HepG2 (cell line): ENCODE results near the gene COPB2. TPM values are rescaled to one million over a fixed set of nuclear protein-coding genes. Genes with fewer than 3 reads are reported as not detected.

Source experiments
- ARHGAP35 ChIP-seq: sonication (generic); formaldehyde crosslinking; IDR thresholded peaks from 2 replicates; pipeline ENCODE4 v1.9.0; 2022; ENCODE audit warnings: mild to moderate bottlenecking, inconsistent platforms, moderate library complexity, missing genetic modification reagents, borderline replicate concordance
- DPF2 ChIP-seq: sonication (generic); formaldehyde crosslinking; IDR thresholded peaks from 2 replicates; pipeline ENCODE4 v1.4.0; 2020; ENCODE audit warnings: mild to moderate bottlenecking, low read depth, missing genetic modification reagents, borderline replicate concordance
- ETV6 ChIP-seq: sonication (generic); formaldehyde crosslinking; conservative IDR thresholded peaks from 2 replicates; pipeline ENCODE4 v1.4.0; 2020; ENCODE audit warnings: missing genetic modification reagents
- JDP2 ChIP-seq: sonication (generic); formaldehyde crosslinking; IDR thresholded peaks from 2 replicates; pipeline ENCODE4 v1.8.1; 2022; ENCODE audit warnings: missing genetic modification reagents, borderline replicate concordance
- MTA3 ChIP-seq: sonication (generic); formaldehyde crosslinking; IDR thresholded peaks from 2 replicates; pipeline ENCODE4 v1.4.0; 2020; ENCODE audit warnings: missing genetic modification reagents
- MYNN ChIP-seq: sonication (generic); formaldehyde crosslinking; IDR thresholded peaks from 2 replicates; pipeline ENCODE4 v1.4.0; 2020; ENCODE audit warnings: mild to moderate bottlenecking, low read depth, missing genetic modification reagents
- NR3C1 ChIP-seq: sonication (generic); formaldehyde crosslinking; IDR thresholded peaks from 2 replicates; pipeline ENCODE4 v1.4.0; 2020; ENCODE audit warnings: missing genetic modification reagents
- RBAK ChIP-seq: sonication (generic); formaldehyde crosslinking; IDR thresholded peaks from 2 replicates; pipeline ENCODE4 v1.5.1; 2020; ENCODE audit warnings: mild to moderate bottlenecking, missing genetic modification reagents
- TFDP2 ChIP-seq: sonication (generic); formaldehyde crosslinking; IDR thresholded peaks from 2 replicates; pipeline ENCODE4 v1.4.0; 2020; ENCODE audit warnings: missing genetic modification reagents
- ZFP41 ChIP-seq: sonication (generic); formaldehyde crosslinking; IDR thresholded peaks from 2 replicates; pipeline ENCODE4 v1.4.0; 2020; ENCODE audit warnings: mild to moderate bottlenecking, missing genetic modification reagents, borderline replicate concordance
- ZNF225 ChIP-seq: sonication (generic); formaldehyde crosslinking; IDR thresholded peaks from 2 replicates; pipeline ENCODE4 v1.4.0; 2020; ENCODE audit warnings: mild to moderate bottlenecking, missing genetic modification reagents
- ZNF230 ChIP-seq: sonication (generic); formaldehyde crosslinking; IDR thresholded peaks from 2 replicates; pipeline ENCODE4 v1.4.0; 2020; ENCODE audit warnings: mild to moderate bottlenecking, missing genetic modification reagents
- ZNF253 ChIP-seq: sonication (generic); formaldehyde crosslinking; IDR thresholded peaks from 2 replicates; pipeline ENCODE4 v1.8.0; 2022; ENCODE audit warnings: mild to moderate bottlenecking, missing genetic modification reagents, borderline replicate concordance
- ZNF256 ChIP-seq: sonication (generic); formaldehyde crosslinking; conservative IDR thresholded peaks from 2 replicates; pipeline ENCODE4 v1.4.0; 2020; ENCODE audit warnings: missing genetic modification reagents
- ZNF550 ChIP-seq: sonication (generic); formaldehyde crosslinking; IDR thresholded peaks from 2 replicates; pipeline ENCODE4 v1.4.0; 2020; ENCODE audit warnings: mild to moderate bottlenecking, missing genetic modification reagents, borderline replicate concordance
- ZNF7 ChIP-seq: IDR thresholded peaks from 2 replicates; pipeline ENCODE4 v1.6.1; 2016; ENCODE audit warnings: missing biosample characterization, missing genetic modification reagents
- ZNF772 ChIP-seq: sonication (generic); formaldehyde crosslinking; IDR thresholded peaks from 2 replicates; pipeline ENCODE4 v1.5.0; 2020; ENCODE audit warnings: mild to moderate bottlenecking, missing genetic modification reagents
- ZNF777 ChIP-seq: sonication (generic); formaldehyde crosslinking; IDR thresholded peaks from 2 replicates; pipeline ENCODE4 v1.4.0; 2020; ENCODE audit warnings: missing genetic modification reagents
- polyA plus RNA-seq, 8 experiments: library from polyadenylated mRNA; depleted of rRNA in 3 of 8; stranded (reverse) in 7 of 8; unstranded in 1 of 8; fragments of >200 nt; fragmentation: Illumina TruSeq in 4 of 8; extraction: Trizol in 4 of 8; gene quantifications; 2 replicates each; pipeline versions ENCODE4 v1.2.1 to v1.2.3, GENCODE V29; 2011 to 2016; ENCODE audit warnings: low read depth in 4 of 8, missing spikeins in 1 of 8, mixed read lengths in 1 of 8; ENCODE audit not compliant: insufficient read depth in 1 of 8
- total RNA-seq, 5 experiments: library from RNA; depleted of rRNA; stranded (reverse); fragments of >200 nt; fragmentation: Illumina TruSeq; extraction: Trizol; gene quantifications; 2 replicates each; pipeline ENCODE4 v1.2.3, GENCODE V29; 2016; ENCODE audit warnings: low read depth in 1 of 5
- TF ChIP-seq, protein P1 (sequence below): sonication (generic); formaldehyde crosslinking; conservative IDR thresholded peaks from 2 replicates; pipeline ENCODE4 v1.4.0; 2020; ENCODE audit warnings: missing genetic modification reagents
- TF ChIP-seq, protein P2 (sequence below): fragments of 450-650 bp; IDR thresholded peaks from 2 replicates; pipeline ENCODE4 v1.6.1; 2016
- TF ChIP-seq, protein P3 (sequence below): sonication (generic); formaldehyde crosslinking; IDR thresholded peaks from 2 replicates; pipeline ENCODE4 v1.9.0; 2021; ENCODE audit warnings: missing genetic modification reagents, borderline replicate concordance

Gene COPB2
- total and polyA plus RNA-seq, 2 of the 13 experiments (the other 11 are each of a cell fraction or from before 2014, with no cell fraction given), result 83.3 to 217 TPM

- no peak; the same call in 1 of the 2 replicates for TF ChIP-seq TFDP2 (CRISPR knock-in tag)
- TF ChIP-seq ZFP41 (CRISPR knock-in tag), result 0 out of 2 replicates have a peak, but pooled peaks have one; percentile 13
- TF ChIP-seq DPF2 (CRISPR knock-in tag), result no peak
- peak; percentile 41; the same call in 1 of the 2 replicates for TF ChIP-seq ZNF777 (CRISPR knock-in tag)
- no peak for TF ChIP-seq ZNF550 (CRISPR knock-in tag)
- TF ChIP-seq ZNF225 (CRISPR knock-in tag), result peak; percentile 27; the same call in 1 of the 2 replicates
- TF ChIP-seq MTA3 (CRISPR knock-in tag), result no peak
- TF ChIP-seq ETV6 (CRISPR knock-in tag), result no peak
- no peak for TF ChIP-seq ZNF7 (CRISPR knock-in tag)
- TF ChIP-seq, protein P1, sequence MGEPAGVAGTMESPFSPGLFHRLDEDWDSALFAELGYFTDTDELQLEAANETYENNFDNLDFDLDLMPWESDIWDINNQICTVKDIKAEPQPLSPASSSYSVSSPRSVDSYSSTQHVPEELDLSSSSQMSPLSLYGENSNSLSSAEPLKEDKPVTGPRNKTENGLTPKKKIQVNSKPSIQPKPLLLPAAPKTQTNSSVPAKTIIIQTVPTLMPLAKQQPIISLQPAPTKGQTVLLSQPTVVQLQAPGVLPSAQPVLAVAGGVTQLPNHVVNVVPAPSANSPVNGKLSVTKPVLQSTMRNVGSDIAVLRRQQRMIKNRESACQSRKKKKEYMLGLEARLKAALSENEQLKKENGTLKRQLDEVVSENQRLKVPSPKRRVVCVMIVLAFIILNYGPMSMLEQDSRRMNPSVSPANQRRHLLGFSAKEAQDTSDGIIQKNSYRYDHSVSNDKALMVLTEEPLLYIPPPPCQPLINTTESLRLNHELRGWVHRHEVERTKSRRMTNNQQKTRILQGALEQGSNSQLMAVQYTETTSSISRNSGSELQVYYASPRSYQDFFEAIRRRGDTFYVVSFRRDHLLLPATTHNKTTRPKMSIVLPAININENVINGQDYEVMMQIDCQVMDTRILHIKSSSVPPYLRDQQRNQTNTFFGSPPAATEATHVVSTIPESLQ (CRISPR knock-in tag), result no peak
- peak; percentile 26; the same call in 1 of the 2 replicates for TF ChIP-seq ZNF772 (CRISPR knock-in tag)
- TF ChIP-seq, protein P2, sequence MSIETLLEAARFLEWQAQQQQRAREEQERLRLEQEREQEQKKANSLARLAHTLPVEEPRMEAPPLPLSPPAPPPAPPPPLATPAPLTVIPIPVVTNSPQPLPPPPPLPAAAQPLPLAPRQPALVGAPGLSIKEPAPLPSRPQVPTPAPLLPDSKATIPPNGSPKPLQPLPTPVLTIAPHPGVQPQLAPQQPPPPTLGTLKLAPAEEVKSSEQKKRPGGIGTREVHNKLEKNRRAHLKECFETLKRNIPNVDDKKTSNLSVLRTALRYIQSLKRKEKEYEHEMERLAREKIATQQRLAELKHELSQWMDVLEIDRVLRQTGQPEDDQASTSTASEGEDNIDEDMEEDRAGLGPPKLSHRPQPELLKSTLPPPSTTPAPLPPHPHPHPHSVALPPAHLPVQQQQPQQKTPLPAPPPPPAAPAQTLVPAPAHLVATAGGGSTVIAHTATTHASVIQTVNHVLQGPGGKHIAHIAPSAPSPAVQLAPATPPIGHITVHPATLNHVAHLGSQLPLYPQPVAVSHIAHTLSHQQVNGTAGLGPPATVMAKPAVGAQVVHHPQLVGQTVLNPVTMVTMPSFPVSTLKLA, result no peak
- TF ChIP-seq NR3C1 (CRISPR knock-in tag), result no peak
- no peak for TF ChIP-seq ZNF253 (CRISPR knock-in tag)
- TF ChIP-seq MYNN (CRISPR knock-in tag), result no peak
- TF ChIP-seq JDP2, result no peak; the same call in 1 of the 2 replicates
- TF ChIP-seq, protein P3, sequence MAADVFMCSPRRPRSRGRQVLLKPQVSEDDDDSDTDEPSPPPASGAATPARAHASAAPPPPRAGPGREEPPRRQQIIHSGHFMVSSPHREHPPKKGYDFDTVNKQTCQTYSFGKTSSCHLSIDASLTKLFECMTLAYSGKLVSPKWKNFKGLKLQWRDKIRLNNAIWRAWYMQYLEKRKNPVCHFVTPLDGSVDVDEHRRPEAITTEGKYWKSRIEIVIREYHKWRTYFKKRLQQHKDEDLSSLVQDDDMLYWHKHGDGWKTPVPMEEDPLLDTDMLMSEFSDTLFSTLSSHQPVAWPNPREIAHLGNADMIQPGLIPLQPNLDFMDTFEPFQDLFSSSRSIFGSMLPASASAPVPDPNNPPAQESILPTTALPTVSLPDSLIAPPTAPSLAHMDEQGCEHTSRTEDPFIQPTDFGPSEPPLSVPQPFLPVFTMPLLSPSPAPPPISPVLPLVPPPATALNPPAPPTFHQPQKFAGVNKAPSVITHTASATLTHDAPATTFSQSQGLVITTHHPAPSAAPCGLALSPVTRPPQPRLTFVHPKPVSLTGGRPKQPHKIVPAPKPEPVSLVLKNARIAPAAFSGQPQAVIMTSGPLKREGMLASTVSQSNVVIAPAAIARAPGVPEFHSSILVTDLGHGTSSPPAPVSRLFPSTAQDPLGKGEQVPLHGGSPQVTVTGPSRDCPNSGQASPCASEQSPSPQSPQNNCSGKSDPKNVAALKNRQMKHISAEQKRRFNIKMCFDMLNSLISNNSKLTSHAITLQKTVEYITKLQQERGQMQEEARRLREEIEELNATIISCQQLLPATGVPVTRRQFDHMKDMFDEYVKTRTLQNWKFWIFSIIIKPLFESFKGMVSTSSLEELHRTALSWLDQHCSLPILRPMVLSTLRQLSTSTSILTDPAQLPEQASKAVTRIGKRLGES, result peak; percentile 52; the same call in 1 of the 2 replicates
- no peak for TF ChIP-seq ARHGAP35 (CRISPR knock-in tag)
- TF ChIP-seq ZNF230 (CRISPR knock-in tag), result 0 out of 2 replicates have a peak, but pooled peaks have one; percentile 25
- no peak for TF ChIP-seq RBAK (CRISPR knock-in tag)
- TF ChIP-seq ZNF256 (CRISPR knock-in tag), result no peak
Observed at GRCh38 chr3:139343895-139344856, 45.3 kb downstream of the COPB2 start, which contains the start of gene MRPS22 (continued).
